NCI-H1105 (cell line): ENCODE results near the gene CUL3.

Experiments used
- DNase-seq: peaks from one replicate; lab custom pipeline; 2025; lab: John Stamatoyannopoulos, UW

The CUL3 gene

GRCh38 chr2:224421065-224421464 is 164.1 kb downstream of the CUL3 start:
- DNase-seq: no peak
